Vagina (tissue), 2 donors: ENCODE results near the gene GOLGA6A.
"Not testable (repeated sequence)": the region's sequence is repeated elsewhere in the genome, so short reads cannot be mapped to it uniquely, and the experiment has no call there.

Experiments
- CTCF ChIP-seq, 3 experiments: fragments of 450-650 bp in 2 of 3; fragments of 200-600 bp in 1 of 3; sonication (generic) in 1 of 3; IDR thresholded peaks; one replicate each; pipeline ENCODE4 v1.5.1; 2017 to 2019; ENCODE audit warnings: antibody characterized with exemption in 3 of 3, mild to moderate bottlenecking in 2 of 3, moderate library complexity in 2 of 3
- POLR2A ChIP-seq, 2 donors: fragments of 450-650 bp; IDR thresholded peaks; one replicate each; pipeline ENCODE4 v1.6.1; 2017; ENCODE audit warnings: antibody characterized with exemption in 2 of 2, mild to moderate bottlenecking in 2 of 2, moderate library complexity in 2 of 2
- POLR2AphosphoS5 ChIP-seq, 2 donors: sonication (generic); formaldehyde crosslinking; IDR thresholded peaks; one replicate each; pipeline ENCODE4 v1.9.0; 2017; ENCODE audit warnings: antibody characterized with exemption in 2 of 2, mild to moderate bottlenecking in 2 of 2, low read depth in 1 of 2; ENCODE audit not compliant: insufficient read depth in 1 of 2

- not testable (repeated sequence) for TF ChIP-seq CTCF (IDR thresholded peaks at IDR 0.05); POLR2A (IDR thresholded peaks at IDR 0.05); POLR2AphosphoS5 (IDR thresholded peaks at IDR 0.05; ENCODE audit: insufficient read depth in 1 of 2, low read depth in 1 of 2)
Observed at GRCh38 chr15:74064183-74064582, 18.2 kb downstream of the GOLGA6A start.
